C4-2B (cell line): ENCODE measurements around the gene CADPS2.

Source experiments
- CTCF ChIP-seq: fragments of 450-650 bp; conservative IDR thresholded peaks from 2 replicates; pipeline ENCODE4 v1.5.1; 2017; ENCODE audit warnings: mild to moderate bottlenecking
- ZFX ChIP-seq: fragments of 450-650 bp; IDR thresholded peaks from 2 replicates; pipeline ENCODE4 v1.6.1; 2017

GRCh38 chr7:122273117-122273516 lies 613.1 kb downstream of the CADPS2 start:
- TF ChIP-seq CTCF (no peak), ZFX (no peak)
